Activated naive CD8-positive, alpha-beta T cell treated with anti-CD3 and anti-CD28 coated beads for 36 hours (primary cell): ENCODE data around the gene SLC9A3. TPM values are rescaled to one million over a fixed set of nuclear protein-coding genes. Genes with fewer than 3 reads are reported as not detected.
"Not testable (repeated sequence)": the region's sequence is repeated elsewhere in the genome, so short reads cannot be mapped to it uniquely, and the experiment has no call there.

Experiments used
- DNase-seq: peaks from one replicate; pipeline ENCODE4 v3.0.0; 2021
- H3K27ac Mint-ChIP-seq: one replicate; pipeline ENCODE4 v1.8.0; 2022; ENCODE audit warnings: mild to moderate bottlenecking, moderate library complexity, mixed read lengths
- H3K27me3 Mint-ChIP-seq: one replicate; pipeline ENCODE4 v1.8.0; 2022; ENCODE audit warnings: mild to moderate bottlenecking, mixed read lengths
- H3K36me3 Mint-ChIP-seq: one replicate; pipeline ENCODE4 v1.8.0; 2021; ENCODE audit warnings: mild to moderate bottlenecking, mixed read lengths
- H3K4me1 Mint-ChIP-seq: one replicate; pipeline ENCODE4 v1.8.0; 2021; ENCODE audit warnings: mixed read lengths
- H3K4me3 Mint-ChIP-seq: one replicate; pipeline ENCODE4 v1.8.0; 2022; ENCODE audit warnings: mild to moderate bottlenecking, moderate library complexity, mixed read lengths
- H3K9me3 Mint-ChIP-seq: one replicate; pipeline ENCODE4 v1.8.0; 2022; ENCODE audit warnings: mixed read lengths
- total RNA-seq, 2 experiments: library from RNA; stranded (reverse); gene quantifications; one replicate each; pipeline ENCODE4 v1.2.3, GENCODE V29; 2021

SLC9A3 gene
- total RNA-seq, 2 experiments from 2014 or later = 2.1 to 2.4 TPM

- Mint-ChIP-seq H3K4me3 (no peak overlapping the region), H3K27ac (no peak overlapping the region), H3K4me1 (peaks cover 2% of the 10 kb centered on the region), H3K36me3 (no peaks in the 10 kb centered on the region), H3K9me3 (no peaks in the 10 kb centered on the region), H3K27me3 (peaks cover 26% of the 10 kb centered on the region)
- no peak for DNase-seq
Measured at GRCh38 chr5:561408-561807, 37.2 kb upstream of the SLC9A3 start.

GRCh38 chr5:560792-561166 lies 36.5 kb upstream of the SLC9A3 start:
- H3K36me3 Mint-ChIP-seq = no peaks in the 10 kb centered on the region
- DNase-seq = no peak
- no peak overlapping the region for H3K27ac Mint-ChIP-seq
- no peak overlapping the region for H3K4me3 Mint-ChIP-seq
- H3K27me3 Mint-ChIP-seq = peaks cover 20% of the 10 kb centered on the region
- H3K4me1 Mint-ChIP-seq = peaks cover 2% of the 10 kb centered on the region
- H3K9me3 Mint-ChIP-seq = no peaks in the 10 kb centered on the region

DNA sequence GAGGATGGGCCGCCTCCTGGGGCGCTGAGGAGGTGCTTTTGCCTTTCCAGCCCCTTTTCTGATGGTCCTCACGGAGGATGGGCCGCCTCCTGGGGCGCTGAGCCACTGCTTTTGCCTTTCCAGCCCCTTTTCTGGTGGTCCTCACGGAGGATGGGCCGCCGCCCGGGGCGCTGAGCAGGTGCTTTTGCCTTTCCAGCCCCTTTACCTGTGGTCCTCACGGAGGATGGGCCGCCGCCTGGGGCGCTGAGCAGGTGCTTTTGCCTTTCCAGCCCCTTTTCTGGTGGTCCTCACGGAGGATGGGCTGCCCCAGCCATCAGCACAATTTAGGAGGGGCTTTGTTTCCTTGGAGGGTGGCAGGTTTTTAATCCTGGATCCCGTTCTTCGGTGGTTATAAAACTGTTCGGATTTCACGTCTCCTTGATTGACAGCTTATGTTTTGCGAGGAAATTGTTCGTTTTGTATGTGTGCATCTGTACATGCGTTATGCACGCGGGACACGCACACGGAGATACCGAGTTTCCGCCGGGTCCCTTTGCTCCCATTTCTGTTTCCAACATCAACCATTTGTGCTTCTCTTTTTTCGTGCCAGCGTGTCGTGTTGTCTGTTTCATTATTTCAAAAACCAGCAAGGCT lies 34.7 kb upstream of the SLC9A3 start:
- Mint-ChIP-seq H3K27ac (no peak overlapping the region), H3K4me3 (no peak overlapping the region), H3K9me3 (no peaks in the 10 kb centered on the region), H3K27me3 (peaks cover 19% of the 10 kb centered on the region), H3K4me1 (peaks cover 2% of the 10 kb centered on the region), H3K36me3 (no peaks in the 10 kb centered on the region)
- DNase-seq = no peak

DNA sequence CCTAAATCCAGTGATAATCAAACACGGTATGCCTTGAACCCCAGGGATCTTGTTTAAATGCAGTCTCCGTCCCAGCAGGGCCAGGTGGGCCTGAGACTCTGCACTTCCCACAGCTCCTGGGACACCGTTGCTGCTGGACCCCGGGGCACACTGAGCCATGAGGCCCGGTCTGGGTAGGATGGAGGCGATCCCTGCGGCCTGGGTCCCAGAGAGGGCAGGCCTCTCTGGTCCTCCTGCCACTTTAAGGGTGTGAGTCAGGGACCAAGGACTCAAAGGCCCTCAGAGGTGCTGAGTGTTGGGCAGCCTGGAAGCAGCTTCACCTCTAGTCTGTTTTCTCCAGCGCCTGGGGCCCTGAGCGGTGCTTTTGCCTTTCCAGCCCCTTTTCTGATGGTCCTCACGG lies 34.1 kb upstream of the SLC9A3 start:
- Mint-ChIP-seq H3K27me3 (peaks cover 19% of the 10 kb centered on the region), H3K36me3 (no peaks in the 10 kb centered on the region), H3K4me1 (peaks cover 2% of the 10 kb centered on the region), H3K9me3 (no peaks in the 10 kb centered on the region), H3K27ac (no peak overlapping the region), H3K4me3 (no peak overlapping the region)
- no peak for DNase-seq

DNA sequence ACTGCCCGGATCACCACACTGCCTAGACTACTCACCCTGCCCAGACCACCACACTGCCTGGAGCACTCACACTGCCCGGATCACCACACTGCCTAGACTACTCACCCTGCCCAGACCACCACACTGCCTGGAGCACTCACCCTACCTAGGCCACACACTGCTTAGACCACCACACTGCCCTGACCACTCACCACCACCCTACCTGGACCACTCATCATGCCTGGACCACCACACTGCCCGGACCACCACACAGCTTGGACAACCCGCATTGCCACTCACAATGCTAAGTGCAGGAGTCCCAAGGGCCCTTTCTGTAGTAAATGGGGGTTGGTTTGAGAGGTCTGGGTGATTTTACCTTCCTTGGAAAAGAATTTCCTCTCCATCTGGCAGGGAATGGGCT lies 33.7 kb upstream of the SLC9A3 start:
- H3K4me1 Mint-ChIP-seq, H3K36me3 Mint-ChIP-seq, DNase-seq, H3K9me3 Mint-ChIP-seq, H3K4me3 Mint-ChIP-seq, H3K27ac Mint-ChIP-seq: not testable (repeated sequence)
- H3K27me3 Mint-ChIP-seq = peaks cover 19% of the 10 kb centered on the region

GRCh38 chr5:556909-557441 lies 32.7 kb upstream of the SLC9A3 start:
- H3K36me3 Mint-ChIP-seq = no peaks in the 10 kb centered on the region
- H3K27me3 Mint-ChIP-seq = peaks cover 19% of the 10 kb centered on the region
- H3K4me3 Mint-ChIP-seq = no peak overlapping the region
- H3K4me1 Mint-ChIP-seq = peaks cover 2% of the 10 kb centered on the region
- no peaks in the 10 kb centered on the region for H3K9me3 Mint-ChIP-seq
- no peak for DNase-seq
- H3K27ac Mint-ChIP-seq = no peak overlapping the region

DNA sequence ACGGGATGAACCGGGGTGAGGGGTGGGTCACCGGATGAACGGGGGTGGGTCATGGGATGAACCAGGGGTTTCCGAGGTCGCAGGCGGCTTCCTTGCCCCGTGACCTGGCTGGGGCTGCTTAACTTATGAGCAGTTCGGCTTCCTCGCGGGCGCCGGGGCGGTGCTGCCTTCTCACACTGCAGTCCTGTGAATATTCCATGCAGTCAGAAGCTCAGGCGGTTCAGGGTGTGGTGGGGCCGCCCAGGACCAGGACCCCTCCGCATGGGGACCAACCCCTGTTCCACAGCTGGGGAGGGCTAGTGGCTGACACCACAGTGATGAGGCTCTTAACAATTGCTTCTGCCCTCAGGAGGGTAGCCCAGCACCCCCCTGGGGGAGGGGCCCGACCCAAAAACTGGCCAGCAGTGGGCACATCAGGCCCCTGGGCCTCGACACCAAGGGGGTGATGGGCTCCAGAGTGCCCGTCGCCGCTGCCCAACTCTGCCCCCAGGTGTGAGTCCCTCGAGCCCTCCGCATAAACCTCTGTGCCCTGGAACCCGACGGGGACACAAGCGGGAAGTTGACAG lies 30.9 kb upstream of the SLC9A3 start:
- Mint-ChIP-seq H3K36me3 (no peaks in the 10 kb centered on the region), H3K4me1 (peaks cover 2% of the 10 kb centered on the region), H3K4me3 (no peak overlapping the region), H3K27ac (no peak overlapping the region), H3K9me3 (peaks cover under 1% of the 10 kb centered on the region), H3K27me3 (peaks cover 16% of the 10 kb centered on the region)
- no peak for DNase-seq

- Mint-ChIP-seq H3K4me3 (no peak overlapping the region), H3K9me3 (peaks cover 1% of the 10 kb centered on the region), H3K27me3 (peaks cover 19% of the 10 kb centered on the region), H3K27ac (no peak overlapping the region), H3K36me3 (no peaks in the 10 kb centered on the region), H3K4me1 (peaks cover 2% of the 10 kb centered on the region)
- DNase-seq = no peak
Measured at GRCh38 chr5:554284-554988, 30.2 kb upstream of the SLC9A3 start.

DNA sequence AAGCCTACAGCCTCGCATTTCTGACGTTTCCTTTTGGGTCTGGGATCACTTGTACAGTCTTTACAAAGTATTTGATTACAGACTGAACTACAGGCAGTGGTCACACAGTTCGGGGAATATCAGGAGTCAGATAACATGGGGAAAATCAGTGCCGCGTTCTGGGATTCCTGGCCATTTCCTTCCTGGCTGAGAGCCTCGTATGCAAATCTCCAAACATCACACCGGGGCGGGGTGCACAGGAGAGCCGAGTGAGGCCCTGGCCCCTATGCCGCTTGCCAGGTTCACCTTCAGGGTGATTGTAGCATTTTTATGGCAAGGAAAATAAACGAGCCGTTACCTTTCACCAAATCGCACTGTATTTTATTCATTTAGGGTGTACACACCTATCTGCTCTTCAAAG lies 29.6 kb upstream of the SLC9A3 start:
- Mint-ChIP-seq H3K36me3 (no peaks in the 10 kb centered on the region), H3K9me3 (peaks cover 1% of the 10 kb centered on the region), H3K27ac (no peak overlapping the region), H3K27me3 (peaks cover 18% of the 10 kb centered on the region), H3K4me1 (no peaks in the 10 kb centered on the region), H3K4me3 (no peak overlapping the region)
- DNase-seq = no peak

GRCh38 chr5:551406-551805 lies 27.2 kb upstream of the SLC9A3 start:
- no peaks in the 10 kb centered on the region for H3K36me3 Mint-ChIP-seq
- H3K4me1 Mint-ChIP-seq = no peaks in the 10 kb centered on the region
- DNase-seq = no peak
- no peak overlapping the region for H3K27ac Mint-ChIP-seq
- H3K4me3 Mint-ChIP-seq = no peak overlapping the region
- peaks cover 26% of the 10 kb centered on the region for H3K27me3 Mint-ChIP-seq
- peaks cover 1% of the 10 kb centered on the region for H3K9me3 Mint-ChIP-seq

DNA sequence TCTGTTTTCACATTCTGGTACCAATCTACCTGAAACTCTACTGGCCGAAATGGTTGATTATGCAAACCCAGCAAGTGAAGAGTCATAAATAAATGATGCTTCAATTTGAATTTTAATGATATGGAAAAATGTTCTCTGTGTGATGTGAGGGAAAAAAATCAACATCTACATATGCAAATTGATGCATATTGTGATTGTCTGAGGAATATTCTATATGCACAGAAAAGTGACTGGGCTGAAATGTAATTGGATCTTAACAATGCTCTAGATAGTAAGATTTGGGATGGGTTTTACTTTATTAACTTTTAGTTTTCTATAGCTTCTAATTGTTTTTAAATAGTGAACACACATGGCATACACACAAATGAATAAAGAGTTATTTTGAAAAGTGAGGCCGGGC lies 25.0 kb upstream of the SLC9A3 start:
- H3K27ac Mint-ChIP-seq = no peak overlapping the region
- H3K27me3 Mint-ChIP-seq = peaks cover 26% of the 10 kb centered on the region
- H3K36me3 Mint-ChIP-seq = no peaks in the 10 kb centered on the region
- peaks cover 4% of the 10 kb centered on the region for H3K4me1 Mint-ChIP-seq
- DNase-seq = no peak
- H3K4me3 Mint-ChIP-seq = no peak overlapping the region
- H3K9me3 Mint-ChIP-seq = peaks cover 1% of the 10 kb centered on the region

GRCh38 chr5:548256-548655 lies 24.0 kb upstream of the SLC9A3 start:
- Mint-ChIP-seq H3K4me1 (peaks cover 11% of the 10 kb centered on the region), H3K27me3 (peaks cover 26% of the 10 kb centered on the region), H3K36me3 (no peaks in the 10 kb centered on the region), H3K27ac (no peak overlapping the region), H3K4me3 (no peak overlapping the region), H3K9me3 (peaks cover 1% of the 10 kb centered on the region)
- no peak for DNase-seq

DNA sequence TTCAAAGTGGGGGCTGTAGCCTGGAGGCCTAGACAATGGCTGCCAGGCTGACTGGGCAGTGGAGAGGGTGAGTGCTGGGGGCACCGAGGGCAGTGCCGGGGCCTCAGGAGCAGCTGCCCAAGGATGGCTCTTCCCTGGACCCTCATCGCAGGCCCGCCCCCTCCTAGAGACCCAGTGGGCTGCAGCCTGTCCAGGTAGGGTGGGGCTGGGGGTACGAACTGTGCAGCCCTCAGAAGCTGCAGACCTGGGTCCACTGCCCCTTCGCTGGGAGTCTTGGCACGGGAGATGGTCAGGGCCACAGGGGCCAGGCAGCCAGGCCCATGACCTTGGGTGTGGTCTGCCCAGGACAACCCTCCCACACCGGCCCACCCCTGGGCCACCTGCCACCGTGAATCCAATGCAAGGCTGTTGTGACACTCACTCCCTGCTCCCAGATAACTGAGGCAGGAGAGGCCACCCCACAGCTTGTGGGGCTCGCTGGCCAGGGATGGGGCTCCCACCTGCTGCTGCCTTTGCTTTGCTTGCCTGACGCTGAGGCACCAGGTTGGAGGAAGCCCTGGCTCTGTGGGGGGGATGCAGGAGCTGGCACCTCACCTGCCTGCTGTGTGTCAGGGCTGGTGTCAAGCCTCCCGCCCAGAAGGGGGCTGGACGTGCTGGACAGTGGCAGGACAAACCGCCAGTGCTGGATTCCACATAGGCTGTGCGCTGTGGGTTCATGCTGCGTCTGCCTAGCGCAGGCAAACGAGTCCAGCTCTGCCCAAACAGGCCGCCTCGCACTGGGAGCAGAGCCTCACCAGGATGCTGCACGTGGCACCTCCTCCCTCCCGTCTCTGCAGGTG lies 23.1 kb upstream of the SLC9A3 start:
- no peak overlapping the region for H3K27ac Mint-ChIP-seq
- H3K9me3 Mint-ChIP-seq = peaks cover 1% of the 10 kb centered on the region
- no peak for DNase-seq
- H3K4me3 Mint-ChIP-seq = no peak overlapping the region
- no peaks in the 10 kb centered on the region for H3K36me3 Mint-ChIP-seq
- peaks cover 12% of the 10 kb centered on the region for H3K4me1 Mint-ChIP-seq
- peaks cover 26% of the 10 kb centered on the region for H3K27me3 Mint-ChIP-seq

DNA sequence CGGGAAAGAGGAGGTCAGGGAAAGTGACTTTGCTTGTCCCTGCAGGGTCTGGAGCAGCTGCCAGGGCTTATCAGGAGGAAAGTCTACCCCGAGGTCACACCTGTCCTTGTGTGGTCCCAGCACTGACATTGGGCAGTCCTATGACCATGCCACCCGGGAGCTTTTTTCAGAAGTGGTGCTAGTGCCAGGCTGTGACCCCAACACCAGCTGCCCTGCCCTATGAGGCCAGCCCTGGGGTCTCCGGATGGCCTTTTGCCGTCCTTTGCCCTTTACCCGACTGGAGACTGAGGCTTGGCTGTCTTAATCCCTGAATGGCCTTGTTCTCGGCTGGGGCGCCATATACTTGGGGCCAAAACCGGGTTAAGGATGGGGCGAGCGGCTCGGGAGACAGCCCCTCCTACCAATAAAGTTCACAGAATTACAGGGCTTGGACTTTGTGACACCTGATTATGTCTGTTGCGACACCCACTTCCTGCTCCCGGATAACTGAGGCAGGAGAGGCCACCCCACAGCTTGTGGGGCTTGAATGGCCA lies 22.2 kb upstream of the SLC9A3 start:
- Mint-ChIP-seq H3K36me3 (no peaks in the 10 kb centered on the region), H3K9me3 (peaks cover 1% of the 10 kb centered on the region)
- no peak for DNase-seq

More for the DNA sequence above, 22.2 kb upstream of the SLC9A3 start:
- no peak overlapping the region for H3K27ac Mint-ChIP-seq
- peaks cover 26% of the 10 kb centered on the region for H3K27me3 Mint-ChIP-seq
- H3K4me1 Mint-ChIP-seq = peaks cover 12% of the 10 kb centered on the region
- no peak overlapping the region for H3K4me3 Mint-ChIP-seq
